HG03025 (cell line): ENCODE data around the gene RAB8A.

Experiments used
- ATAC-seq: cut with Tn5 transposase; IDR thresholded peaks from one replicate; pipeline ENCODE4 v1.9.1; 2021; ENCODE audit warnings: mild to moderate bottlenecking, moderate library complexity; ENCODE audit not compliant: unreplicated experiment, low FRiP score

The RAB8A gene

DNA sequence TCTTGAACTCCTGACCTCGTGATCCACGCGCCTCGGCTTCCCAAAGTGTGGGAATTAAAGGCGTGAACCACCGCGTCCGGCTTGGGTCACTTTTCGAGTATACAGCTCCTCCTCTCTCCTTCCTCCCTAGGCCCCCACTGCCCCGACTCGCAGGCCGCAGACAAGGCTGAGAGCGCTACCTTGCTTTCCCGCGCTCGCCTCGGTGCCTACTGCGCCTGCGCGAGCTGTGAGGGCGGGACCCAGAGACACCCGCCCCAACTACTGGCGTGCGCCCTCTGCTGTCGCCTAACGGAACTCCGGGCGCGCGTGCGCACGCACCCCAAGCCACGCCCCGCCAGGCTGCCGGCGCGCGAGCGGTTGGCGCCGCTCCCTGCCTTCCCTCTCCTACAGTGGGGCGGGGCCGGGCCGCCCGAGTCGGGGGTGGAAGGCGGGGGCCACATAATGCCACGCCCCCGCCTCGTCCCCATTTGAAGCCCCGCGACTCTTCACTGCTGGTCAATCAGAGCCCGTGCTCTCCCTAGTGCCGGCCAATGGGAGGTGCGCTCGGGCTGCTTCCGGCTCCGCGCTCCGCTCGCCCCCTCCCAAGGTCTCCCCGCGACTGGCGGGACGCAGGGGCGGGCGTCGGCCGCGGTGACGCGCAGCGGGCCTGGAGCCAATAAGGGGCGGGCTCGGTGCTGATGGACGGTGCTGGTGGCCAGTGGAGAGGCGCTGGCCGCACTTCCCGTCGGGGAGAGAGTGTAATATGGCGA lies at the start of gene RAB8A:
Gene RAB8A, plus strand, starts transcription at position 730 of the 749 bp plus-strand sequence. Its CDS starts 13 bp downstream, at position 743.
- peak; percentile 79 for ATAC-seq

- no peak for ATAC-seq
Observed at GRCh38 chr19:16061943-16062342, 49.7 kb upstream of the RAB8A start.

- no peak for ATAC-seq
Observed at GRCh38 chr19:16062789-16063188, 48.9 kb upstream of the RAB8A start.

- ATAC-seq = no peak
Observed at GRCh38 chr19:16064209-16064889, 47.3 kb upstream of the RAB8A start.

DNA sequence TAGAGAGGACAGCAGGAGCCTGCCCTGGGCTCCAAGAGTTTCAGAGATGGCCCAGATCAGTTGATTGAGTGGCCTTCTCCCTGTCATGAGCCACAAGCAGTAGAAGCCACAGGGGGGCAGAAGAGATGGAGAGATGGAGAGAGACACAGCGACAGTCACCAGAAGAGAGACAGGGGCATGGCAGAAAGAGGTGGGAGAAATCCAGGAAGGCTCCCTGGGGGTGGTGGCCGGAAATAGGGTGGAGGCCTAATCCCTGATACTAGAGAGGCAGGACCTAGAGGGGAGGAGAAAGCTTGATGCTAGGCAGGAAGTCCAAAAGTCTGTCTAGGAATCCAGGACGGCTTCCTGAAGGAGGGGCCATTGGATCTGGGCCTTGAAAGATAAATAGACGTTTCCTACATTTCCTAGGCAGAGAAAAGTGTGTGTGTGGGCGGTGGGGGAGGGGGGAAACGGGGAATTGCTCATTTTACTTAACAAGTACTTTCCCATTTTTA lies 45.0 kb upstream of the RAB8A start:
- no peak for ATAC-seq

- ATAC-seq = no peak
Observed at GRCh38 chr19:16067205-16067938, 44.3 kb upstream of the RAB8A start.

GRCh38 chr19:16068696-16069259 lies 42.9 kb upstream of the RAB8A start:
- ATAC-seq = no peak

DNA sequence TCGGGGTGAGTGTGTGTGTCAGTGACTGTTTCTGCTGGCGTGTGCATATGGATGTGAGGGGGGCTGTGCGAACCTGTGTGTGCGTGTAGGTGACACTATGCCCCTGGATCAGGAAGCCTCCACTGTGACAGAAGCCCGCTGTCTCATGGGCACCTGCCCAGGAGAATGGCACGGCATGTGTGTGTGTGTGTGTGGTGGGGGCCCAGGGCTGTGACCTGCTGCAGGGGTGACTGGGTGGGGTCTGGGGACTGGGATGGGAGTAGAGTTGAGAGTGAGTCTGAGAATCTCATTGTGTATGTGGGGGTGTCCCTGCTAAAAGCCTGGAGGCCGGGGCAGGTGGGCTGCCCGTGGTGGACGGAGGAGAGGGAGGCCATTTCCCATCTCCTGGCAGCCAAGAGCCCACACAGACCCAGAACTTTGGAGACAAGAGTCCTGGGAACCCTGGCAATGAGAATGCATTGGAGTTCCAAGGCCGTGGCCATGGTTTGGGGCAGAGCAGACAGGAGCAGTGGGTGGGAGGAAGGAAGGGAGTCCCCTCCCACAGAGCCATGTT lies 41.8 kb upstream of the RAB8A start:
- no peak for ATAC-seq

DNA sequence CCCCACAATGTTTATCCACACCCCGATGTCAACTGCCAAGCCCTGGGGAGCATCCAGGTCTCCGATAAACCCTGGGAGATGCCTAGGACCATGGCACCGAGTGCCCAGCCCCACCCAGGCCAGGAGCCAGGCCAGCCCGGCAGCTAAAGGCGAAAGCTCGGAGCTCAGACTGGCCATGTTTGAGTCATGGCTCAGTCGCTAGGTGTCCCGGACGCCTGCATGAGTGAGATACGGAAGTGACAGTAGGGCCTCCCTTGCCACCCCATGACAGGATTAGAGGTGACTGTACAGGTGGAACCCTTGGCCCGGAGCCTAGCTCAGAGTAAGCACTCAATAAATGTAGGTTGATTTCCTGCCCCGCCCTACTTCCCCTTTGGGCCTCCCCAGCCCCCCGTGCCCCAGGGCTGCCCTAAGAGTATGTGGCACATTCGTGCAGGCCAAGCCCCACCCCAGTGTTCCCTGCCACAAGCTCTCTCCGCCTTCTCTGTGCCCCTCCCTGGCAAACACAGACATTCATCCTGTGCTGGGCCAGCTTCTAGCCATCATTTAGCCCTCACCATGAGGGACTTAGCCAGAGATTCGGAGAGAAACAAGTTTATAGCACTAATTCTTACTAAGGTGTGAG lies 41.2 kb upstream of the RAB8A start:
- no peak for ATAC-seq

DNA sequence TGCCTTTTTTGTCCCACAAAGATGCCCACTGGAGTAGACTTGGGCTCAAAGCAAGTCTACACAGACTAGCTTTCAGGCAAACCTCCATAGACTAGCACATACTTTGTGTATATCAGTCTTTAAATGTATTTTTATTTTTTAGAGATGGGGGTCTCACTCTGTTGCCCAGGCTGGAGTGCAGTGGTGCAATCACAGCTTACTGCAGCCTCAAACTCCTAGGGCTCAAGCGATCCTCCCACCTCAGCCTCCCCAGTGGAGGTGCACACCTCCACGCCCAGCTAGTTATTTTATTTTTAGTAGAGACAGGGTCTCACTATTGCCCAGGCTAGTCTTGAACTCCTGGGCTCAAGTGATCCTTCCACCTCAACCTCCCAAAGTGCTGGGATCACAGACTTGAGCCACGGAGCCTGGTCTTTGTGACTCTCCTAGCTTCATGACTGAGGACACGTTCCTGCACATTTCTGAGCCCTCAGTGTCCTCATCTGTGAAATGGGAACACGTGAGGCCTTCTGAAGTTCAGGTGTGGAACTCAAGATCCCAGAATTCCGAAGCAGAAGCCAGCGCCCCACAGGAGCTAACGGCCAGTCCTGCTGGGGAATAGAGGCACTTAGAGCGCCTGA lies 40.5 kb upstream of the RAB8A start:
- no peak for ATAC-seq

DNA sequence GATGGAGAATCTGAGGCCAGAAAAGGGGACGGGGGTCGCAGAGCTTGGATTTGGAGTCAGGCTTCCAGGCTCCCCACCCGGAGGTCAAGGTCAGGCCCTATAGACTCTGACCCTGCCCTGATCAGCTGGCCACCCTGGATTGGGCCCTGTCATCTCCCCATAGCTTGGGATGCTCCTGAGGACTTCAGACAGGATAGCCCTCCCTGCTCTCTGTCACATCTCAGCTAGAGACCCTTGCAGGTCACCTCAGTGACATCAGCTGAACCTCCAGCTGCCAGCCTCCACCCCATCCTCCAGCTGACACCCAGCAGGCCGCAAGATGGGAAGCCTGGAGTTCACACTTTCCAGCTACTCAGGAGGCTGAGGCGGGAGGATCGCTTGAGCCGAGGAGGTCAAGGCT lies 38.2 kb upstream of the RAB8A start:
- no peak for ATAC-seq

- no peak for ATAC-seq
Observed at GRCh38 chr19:16073988-16074387, 37.7 kb upstream of the RAB8A start.

- ATAC-seq = no peak
Observed at GRCh38 chr19:16074488-16075365, 37.0 kb upstream of the RAB8A start.

- ATAC-seq = no peak
Observed at GRCh38 chr19:16075430-16076153, 36.1 kb upstream of the RAB8A start.

DNA sequence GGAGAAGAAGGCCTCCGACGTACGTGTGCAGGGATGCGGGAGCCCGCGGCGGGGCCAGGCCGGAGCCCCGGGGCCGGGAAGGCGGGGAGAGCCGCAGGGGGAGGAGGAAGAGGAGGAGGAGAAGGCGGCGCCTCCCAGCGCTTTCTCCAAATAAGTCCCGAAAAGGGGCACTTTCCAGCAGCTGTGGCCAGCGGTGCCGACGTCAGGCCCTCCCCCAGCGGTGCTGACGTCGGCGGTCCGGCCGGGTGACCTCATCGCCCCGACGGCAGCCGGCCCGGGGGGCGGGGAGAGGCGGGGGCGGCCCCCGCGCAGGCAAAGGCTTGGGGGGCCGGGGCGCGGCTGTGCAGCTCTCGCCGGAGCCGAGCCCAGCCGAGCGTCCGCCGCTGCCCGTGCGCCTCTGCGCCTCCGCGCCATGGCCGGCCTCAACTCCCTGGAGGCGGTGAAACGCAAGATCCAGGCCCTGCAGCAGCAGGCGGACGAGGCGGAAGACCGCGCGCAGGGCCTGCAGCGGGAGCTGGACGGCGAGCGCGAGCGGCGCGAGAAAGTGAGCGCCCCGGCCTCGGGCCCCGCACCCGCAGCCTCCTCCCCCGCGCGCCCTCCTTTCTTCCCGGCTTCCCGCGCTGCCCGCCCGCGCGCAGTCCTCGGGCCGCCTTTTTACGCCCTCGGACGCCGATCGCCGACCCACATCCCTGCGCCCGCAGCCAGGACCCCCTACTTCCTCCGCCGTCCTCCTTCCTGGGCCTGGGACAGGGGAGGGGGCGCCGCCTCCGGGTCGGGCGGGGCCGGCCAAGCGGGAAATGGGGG lies 35.3 kb upstream of the RAB8A start, which contains the start of gene TPM4:
Gene TPM4, plus strand, starts transcription at position 342 of the 804 bp plus-strand sequence. Its CDS starts 71 bp downstream, at position 413.
- ATAC-seq = no peak

DNA sequence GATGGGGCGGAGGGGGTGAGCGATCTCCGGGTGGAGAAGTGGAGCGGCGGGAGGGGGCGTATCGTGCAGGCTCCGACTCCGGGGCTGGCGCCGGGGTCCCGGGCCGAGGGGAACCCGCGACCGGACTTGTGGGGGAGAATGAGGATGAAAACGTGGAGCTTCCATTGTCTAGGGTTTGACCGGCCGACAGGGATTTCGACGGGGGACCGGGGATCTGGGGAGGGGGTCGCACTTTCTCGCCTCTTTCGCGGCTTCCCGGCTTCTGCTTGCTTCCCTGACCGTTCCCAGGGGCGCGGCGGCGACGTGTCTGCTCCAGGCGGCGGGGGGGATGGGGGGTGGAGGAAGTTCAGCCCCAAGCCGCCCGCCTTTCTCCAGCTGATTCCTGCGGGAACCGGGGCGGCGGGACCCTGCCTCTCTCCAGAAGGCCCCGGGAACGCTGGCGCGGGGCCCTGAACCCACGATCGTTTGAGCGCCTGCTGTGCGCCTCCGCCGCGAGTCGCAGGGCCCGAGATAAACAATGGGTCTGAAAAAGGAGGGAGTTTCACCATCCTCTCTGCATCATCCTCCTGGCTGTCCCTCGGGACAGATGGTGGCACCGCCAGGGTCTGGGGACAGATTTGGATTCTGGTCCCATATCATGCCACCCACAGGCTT lies 34.6 kb upstream of the RAB8A start:
- no peak for ATAC-seq
